Muscle layer of duodenum (tissue), 2 donors: ENCODE measurements around the gene PALM.

Source experiments
- H3K27ac ChIP-seq: one replicate; pipeline ENCODE4 v1.7.0; 2013; ENCODE audit warnings: mild to moderate bottlenecking, low read length
- H3K27me3 ChIP-seq: one replicate; pipeline ENCODE4 v1.7.0; 2013; ENCODE audit warnings: low read depth, mild to moderate bottlenecking, control low read depth, low read length
- H3K36me3 ChIP-seq, 2 donors: one replicate each; pipeline ENCODE4 v1.7.0; 2013; ENCODE audit warnings: low read length in 2 of 2, control low read depth in 1 of 2, mild to moderate bottlenecking in 1 of 2; ENCODE audit not compliant: insufficient read depth in 2 of 2, control insufficient read depth in 1 of 2
- H3K4me1 ChIP-seq, 2 donors: one replicate each; pipeline ENCODE4 v1.7.0; 2013; ENCODE audit warnings: low read length in 2 of 2, mild to moderate bottlenecking in 2 of 2, control low read depth in 1 of 2, moderate library complexity in 1 of 2; ENCODE audit not compliant: insufficient read depth in 2 of 2, control insufficient read depth in 1 of 2
- H3K4me3 ChIP-seq, 2 donors: one replicate each; pipeline ENCODE4 v1.7.0; 2013; ENCODE audit warnings: low read length in 2 of 2, low read depth in 1 of 2, mild to moderate bottlenecking in 1 of 2
- H3K9me3 ChIP-seq, 2 donors: one replicate each; pipeline ENCODE4 v1.7.0; 2013; ENCODE audit warnings: low read length in 2 of 2, control low read depth in 1 of 2, mild to moderate bottlenecking in 1 of 2; ENCODE audit not compliant: control insufficient read depth in 1 of 2
- donor health status: healthy.

Gene PALM

GRCh38 chr19:751501-752341, 43.0 kb downstream of the PALM start:
- Histone ChIP-seq H3K36me3 (peaks cover 0 to 14% of the 10 kb centered on the region in 2 donors), H3K27me3 (no peaks in the 10 kb centered on the region), H3K4me3 (peak overlapping the region in 1 of 2 donors; percentile 42), H3K27ac (peak overlapping the region; percentile 87), H3K9me3 (peaks cover 0 to 7% of the 10 kb centered on the region in 2 donors), H3K4me1 (no peaks in the 10 kb centered on the region)

- Histone ChIP-seq H3K4me1 (no peaks in the 10 kb centered on the region), H3K27me3 (no peaks in the 10 kb centered on the region), H3K4me3 (peak overlapping the region in 1 of 2 donors; percentile 31), H3K27ac (peak overlapping the region; percentile 73), H3K9me3 (peaks cover 0 to 3% of the 10 kb centered on the region in 2 donors), H3K36me3 (peaks cover 0 to 4% of the 10 kb centered on the region in 2 donors)
Measured at GRCh38 chr19:752652-753517, 44.1 kb downstream of the PALM start.

GRCh38 chr19:754530-754929, 45.8 kb downstream of the PALM start:
- H3K9me3 ChIP-seq = peaks cover 0 to 11% of the 10 kb centered on the region in 2 donors
- no peaks in the 10 kb centered on the region for H3K36me3 ChIP-seq
- H3K4me1 ChIP-seq = no peaks in the 10 kb centered on the region
- no peak overlapping the region for H3K4me3 ChIP-seq
- no peaks in the 10 kb centered on the region for H3K27me3 ChIP-seq
- no peak overlapping the region for H3K27ac ChIP-seq

GRCh38 chr19:755063-755462, 46.3 kb downstream of the PALM start:
- Histone ChIP-seq H3K27ac (no peak overlapping the region), H3K27me3 (no peaks in the 10 kb centered on the region), H3K9me3 (peaks cover 0 to 11% of the 10 kb centered on the region in 2 donors), H3K4me1 (no peaks in the 10 kb centered on the region), H3K36me3 (no peaks in the 10 kb centered on the region), H3K4me3 (no peak overlapping the region)

- Histone ChIP-seq H3K27ac (no peak overlapping the region), H3K4me3 (no peak overlapping the region), H3K27me3 (no peaks in the 10 kb centered on the region), H3K36me3 (no peaks in the 10 kb centered on the region), H3K9me3 (peaks cover 0 to 11% of the 10 kb centered on the region in 2 donors), H3K4me1 (no peaks in the 10 kb centered on the region)
Measured at GRCh38 chr19:756236-756635, 47.5 kb downstream of the PALM start.

GRCh38 chr19:756821-757688, 48.3 kb downstream of the PALM start:
- Histone ChIP-seq H3K4me1 (no peaks in the 10 kb centered on the region), H3K4me3 (no peak overlapping the region), H3K27me3 (no peaks in the 10 kb centered on the region), H3K27ac (no peak overlapping the region), H3K9me3 (peaks cover 0 to 11% of the 10 kb centered on the region in 2 donors), H3K36me3 (no peaks in the 10 kb centered on the region)

GRCh38 chr19:757811-758668, 49.3 kb downstream of the PALM start:
- no peaks in the 10 kb centered on the region for H3K36me3 ChIP-seq
- H3K9me3 ChIP-seq = peaks cover 0 to 11% of the 10 kb centered on the region in 2 donors
- H3K4me1 ChIP-seq = no peaks in the 10 kb centered on the region
- H3K27ac ChIP-seq = no peak overlapping the region
- H3K4me3 ChIP-seq = no peak overlapping the region
- H3K27me3 ChIP-seq = no peaks in the 10 kb centered on the region

- Histone ChIP-seq H3K27me3 (no peaks in the 10 kb centered on the region), H3K4me1 (no peaks in the 10 kb centered on the region), H3K9me3 (peaks cover 0 to 7% of the 10 kb centered on the region in 2 donors), H3K27ac (no peak overlapping the region), H3K4me3 (no peak overlapping the region), H3K36me3 (no peaks in the 10 kb centered on the region)
Measured at GRCh38 chr19:763181-763580, 54.4 kb downstream of the PALM start.

- H3K4me1 ChIP-seq = no peaks in the 10 kb centered on the region
- H3K36me3 ChIP-seq = no peaks in the 10 kb centered on the region
- H3K4me3 ChIP-seq = no peak overlapping the region
Measured at GRCh38 chr19:763869-764268, 55.1 kb downstream of the PALM start.

GRCh38 chr19:764301-764700, 55.6 kb downstream of the PALM start:
- Histone ChIP-seq H3K4me1 (no peaks in the 10 kb centered on the region), H3K36me3 (no peaks in the 10 kb centered on the region), H3K4me3 (no peak overlapping the region), H3K27me3 (no peaks in the 10 kb centered on the region), H3K9me3 (no peaks in the 10 kb centered on the region), H3K27ac (no peak overlapping the region)

More at GRCh38 chr19:763869-764268, 55.1 kb downstream of the PALM start:
- Histone ChIP-seq H3K9me3 (no peaks in the 10 kb centered on the region), H3K27ac (no peak overlapping the region), H3K27me3 (no peaks in the 10 kb centered on the region)
